IPS-NIHi7 (cell line): ENCODE data around the gene MLLT1.

Experiments
- DNase-seq: peaks from one replicate; pipeline ENCODE4 v3.0.0; 2012; ENCODE audit warnings: mixed read lengths; ENCODE audit errors: extremely low spot score

MLLT1 gene

GRCh38 chr19:6221878-6222746 is 57.7 kb downstream of the MLLT1 start:
- no peak for DNase-seq

DNA sequence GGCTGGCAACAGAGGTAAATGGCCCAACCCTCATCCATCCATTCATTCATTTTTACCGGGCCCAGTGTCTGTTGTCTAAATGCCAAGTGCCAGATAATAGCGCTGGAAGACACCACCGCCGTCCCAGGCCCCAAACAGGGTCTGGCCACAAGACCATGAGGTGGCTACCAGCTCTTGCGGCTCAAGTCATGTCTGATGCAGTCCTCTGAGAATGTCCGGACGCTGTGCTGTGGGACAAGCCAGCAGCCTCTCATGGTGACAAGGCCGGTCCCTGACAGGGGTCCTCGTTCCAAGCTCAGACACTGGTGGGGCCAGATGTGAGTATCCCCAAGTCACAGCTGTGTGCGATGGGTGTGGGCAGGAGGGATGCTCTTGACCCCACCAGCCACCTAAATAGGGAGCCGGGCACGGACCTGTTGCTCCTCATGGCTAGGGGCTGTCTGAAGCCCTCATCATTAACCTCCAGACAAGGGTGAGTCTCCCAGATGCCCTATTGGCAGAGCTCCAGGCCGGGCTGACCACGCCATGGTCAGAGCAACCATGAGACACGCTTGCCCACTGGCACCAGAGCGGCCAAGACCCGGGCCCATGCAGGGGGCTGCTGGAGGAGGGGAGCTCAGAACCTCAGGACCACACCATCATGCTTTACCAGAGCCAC is 58.4 kb downstream of the MLLT1 start:
- no peak for DNase-seq

GRCh38 chr19:6220385-6221191 is 59.2 kb downstream of the MLLT1 start:
- DNase-seq: no peak

GRCh38 chr19:6219586-6220290 is 60.0 kb downstream of the MLLT1 start:
- DNase-seq: no peak

DNA sequence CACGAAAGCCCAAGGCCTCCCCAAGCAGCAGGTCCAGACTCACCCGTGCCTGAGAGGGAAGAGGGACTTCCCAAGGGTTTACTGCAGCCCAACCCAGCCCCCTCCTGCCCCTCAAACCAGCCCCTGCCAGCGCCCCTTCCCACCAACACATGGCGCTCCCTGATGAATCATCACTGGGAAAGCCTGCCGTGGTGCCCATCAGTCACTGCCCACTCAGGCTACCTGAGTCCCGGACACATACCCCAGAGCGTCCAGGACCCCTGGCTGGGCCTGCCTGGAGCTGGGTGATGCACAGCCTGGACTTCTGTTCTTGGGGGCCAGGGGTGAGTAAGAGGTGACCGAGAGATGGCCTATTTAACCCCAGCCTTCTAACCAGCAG is 60.6 kb downstream of the MLLT1 start:
- no peak for DNase-seq

- peak; percentile 97 for DNase-seq
Observed at GRCh38 chr19:6218491-6219146, 61.2 kb downstream of the MLLT1 start.

DNA sequence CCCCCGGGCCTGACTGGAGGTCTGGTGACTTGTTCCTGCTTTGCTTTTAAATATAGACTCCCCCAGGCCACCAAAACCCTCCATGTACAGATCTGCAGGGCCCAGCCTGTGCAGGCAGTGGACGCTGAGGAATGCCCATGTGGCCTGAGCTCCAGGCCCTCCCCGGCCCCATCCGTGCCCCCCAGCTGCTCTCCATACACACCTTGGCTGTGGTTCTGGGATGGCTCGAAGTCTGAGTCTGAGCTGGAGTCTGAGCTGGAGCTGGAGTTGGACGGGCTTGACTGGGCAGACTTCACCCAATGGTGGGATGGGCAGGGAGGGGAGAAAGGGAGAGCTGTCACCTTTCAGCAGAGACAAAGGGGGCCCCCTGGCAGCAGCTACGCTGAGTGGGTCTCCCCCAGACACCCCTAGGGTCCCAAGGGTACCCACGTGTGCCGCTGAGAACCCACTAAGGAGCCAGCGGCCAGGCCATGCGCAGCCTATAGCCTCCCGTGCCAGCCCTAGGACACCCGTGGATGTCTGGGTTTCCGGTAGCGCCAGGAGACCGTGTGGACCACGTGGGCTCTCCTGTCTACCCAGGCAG is 61.9 kb downstream of the MLLT1 start:
- no peak for DNase-seq

- peak; percentile 71 for DNase-seq
Observed at GRCh38 chr19:6216996-6217751, 62.6 kb downstream of the MLLT1 start.

DNA sequence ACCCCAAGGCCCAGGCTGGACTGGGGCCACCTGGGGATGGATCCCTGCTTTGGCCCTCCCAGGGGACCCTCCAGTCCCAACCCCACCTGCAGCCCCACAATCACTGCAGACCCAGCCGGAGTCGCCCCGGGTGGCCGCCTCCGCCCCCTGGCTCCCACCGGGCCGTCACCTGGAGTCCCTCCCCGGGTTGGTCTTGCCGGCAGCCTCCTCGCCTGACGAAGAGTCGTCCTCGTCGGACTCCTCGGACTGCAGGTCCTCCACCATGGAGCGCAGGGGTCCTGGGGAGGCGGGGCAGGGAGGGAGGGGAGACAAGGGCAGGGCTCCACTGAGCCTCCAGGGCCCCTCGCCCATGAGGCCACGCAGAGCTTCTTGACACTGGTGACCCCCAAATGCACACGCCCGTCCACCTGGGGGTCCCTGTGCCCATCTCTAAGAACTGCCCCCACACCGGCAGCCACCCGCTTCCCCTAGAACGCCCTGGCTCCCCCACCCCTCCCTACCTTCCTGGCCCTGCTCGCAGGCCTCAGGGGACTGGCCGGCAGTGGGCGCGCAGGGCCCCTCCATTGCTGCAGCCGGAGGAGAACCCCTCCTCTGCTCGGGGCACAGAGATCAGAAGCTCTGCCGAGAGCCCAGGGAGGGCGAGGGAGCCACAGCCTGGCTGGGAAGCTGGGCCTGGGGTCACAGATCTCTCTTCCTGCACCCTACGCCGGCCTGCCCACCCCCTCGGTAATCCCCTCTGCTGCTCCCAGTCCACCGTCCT is 63.4 kb downstream of the MLLT1 start:
- DNase-seq: no peak

DNA sequence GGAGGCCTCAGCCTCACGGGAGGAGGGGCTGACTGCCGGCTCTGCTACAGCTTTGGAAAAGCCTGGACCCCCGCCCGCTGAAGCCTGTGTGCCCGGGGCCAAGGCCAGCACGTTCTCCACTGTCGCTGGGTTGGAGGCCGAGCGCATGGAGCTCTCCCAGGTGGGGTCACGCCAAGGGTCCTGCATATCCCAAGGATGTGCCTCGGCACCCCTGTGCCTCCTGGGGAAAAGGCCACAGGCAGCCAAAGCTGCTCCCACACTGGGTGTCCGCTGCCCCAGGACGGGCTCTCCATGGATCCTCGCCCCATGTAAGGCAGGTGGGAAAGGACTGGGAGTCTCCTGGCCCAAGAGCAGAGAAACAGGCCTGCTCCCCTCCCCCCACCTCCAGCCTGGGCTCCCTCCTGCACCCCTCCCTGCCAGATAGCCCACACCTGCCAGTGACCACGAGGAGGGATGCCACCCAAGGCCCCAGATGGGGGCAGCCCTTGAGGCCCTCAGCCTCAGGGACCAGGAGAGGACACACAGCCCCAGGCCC is 64.0 kb downstream of the MLLT1 start:
- no peak for DNase-seq

DNA sequence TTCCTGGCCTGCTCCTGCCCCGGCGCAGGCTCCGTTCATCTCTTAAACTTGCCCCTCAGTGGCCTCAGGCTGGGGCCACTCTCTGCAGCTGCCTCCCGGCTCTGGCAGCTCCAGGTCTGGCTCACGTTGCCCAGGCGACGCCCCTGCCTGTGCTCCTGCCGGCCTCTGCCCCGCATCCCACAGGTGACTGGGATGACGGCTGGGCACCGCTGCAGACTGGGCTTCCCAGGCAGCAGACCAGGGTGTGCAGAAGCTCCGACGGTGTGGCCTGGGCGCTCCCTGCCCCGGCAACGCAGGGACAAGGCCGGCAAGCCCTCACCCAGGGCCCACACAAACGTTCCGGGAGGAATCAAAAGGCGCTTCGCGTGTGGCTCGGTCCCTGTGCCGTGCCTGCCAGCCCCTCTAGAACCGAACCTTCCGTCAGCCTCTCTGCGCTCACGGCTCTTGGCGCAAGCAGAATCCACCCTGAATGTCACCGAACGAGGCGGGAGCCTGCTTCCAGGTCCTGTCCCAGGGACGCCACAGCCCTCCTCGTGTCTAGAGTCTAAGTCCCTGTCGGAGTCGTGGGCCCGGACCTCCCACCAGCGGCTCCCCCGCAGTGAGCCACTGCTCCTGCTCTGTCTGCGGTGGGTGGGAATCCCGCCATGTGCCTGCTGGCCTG is 64.8 kb downstream of the MLLT1 start:
- no peak for DNase-seq

DNA sequence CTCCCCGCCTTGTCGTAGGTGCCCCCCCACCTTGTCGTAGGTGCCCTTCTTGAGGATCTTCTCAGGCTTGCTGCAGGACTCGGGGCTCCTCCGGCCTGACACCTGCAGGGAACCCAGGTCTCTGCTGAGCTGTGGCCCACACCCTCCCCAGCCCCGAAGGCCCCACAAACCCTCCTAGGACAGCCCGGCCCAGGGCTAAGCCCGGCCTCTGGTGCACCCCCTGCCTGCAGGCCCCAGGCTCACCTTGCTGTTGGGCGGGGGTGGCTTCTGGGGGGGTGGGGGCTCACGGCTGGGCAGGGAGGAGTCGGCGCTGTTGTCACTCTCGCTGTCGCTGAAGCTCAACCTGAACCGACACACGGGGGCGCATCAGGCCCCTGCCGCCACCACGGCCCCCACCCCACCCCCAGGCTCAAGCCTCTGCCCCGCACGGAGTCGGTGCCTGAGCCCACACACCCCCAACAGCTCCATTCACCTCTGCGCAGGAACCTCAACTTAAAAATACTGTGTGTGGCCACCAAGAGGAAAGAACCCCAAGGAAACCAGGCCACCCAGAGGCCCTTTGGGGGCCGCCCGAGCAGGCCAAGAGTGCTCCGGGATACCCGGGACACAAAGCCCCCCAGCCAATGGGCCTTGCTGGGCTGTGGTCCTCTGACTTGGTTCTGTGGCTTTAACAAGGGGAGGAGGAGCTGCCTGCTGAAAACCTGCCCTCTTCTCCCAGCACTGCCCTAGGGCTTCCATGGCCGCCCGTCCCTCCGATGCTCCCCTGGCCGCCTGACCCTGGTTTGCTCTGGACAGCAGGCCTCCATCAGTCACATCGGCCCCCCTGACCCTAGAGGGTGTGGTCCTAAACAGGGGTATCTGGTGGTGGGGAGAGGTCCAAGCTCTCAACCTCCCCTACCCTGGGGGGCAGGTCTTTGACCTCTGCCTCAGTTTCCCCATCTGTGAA is 65.8 kb downstream of the MLLT1 start:
- DNase-seq: no peak

DNA sequence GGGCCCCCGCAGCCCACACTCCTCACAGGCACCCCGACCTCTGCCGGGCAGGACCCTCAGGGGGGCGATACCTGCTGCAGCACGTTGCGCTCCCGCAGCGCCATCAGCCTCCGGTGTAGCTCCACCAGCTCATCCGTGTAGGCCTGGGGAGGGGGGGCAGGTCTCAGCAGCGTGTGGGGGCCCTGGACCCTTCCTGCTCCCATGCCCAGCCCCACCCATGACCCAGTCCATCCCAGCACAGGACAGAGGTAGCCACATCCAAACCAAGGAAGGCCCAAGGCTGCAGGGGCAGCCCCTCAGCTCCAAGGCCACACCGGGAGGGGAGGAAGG is 66.5 kb downstream of the MLLT1 start:
- no peak for DNase-seq

DNA sequence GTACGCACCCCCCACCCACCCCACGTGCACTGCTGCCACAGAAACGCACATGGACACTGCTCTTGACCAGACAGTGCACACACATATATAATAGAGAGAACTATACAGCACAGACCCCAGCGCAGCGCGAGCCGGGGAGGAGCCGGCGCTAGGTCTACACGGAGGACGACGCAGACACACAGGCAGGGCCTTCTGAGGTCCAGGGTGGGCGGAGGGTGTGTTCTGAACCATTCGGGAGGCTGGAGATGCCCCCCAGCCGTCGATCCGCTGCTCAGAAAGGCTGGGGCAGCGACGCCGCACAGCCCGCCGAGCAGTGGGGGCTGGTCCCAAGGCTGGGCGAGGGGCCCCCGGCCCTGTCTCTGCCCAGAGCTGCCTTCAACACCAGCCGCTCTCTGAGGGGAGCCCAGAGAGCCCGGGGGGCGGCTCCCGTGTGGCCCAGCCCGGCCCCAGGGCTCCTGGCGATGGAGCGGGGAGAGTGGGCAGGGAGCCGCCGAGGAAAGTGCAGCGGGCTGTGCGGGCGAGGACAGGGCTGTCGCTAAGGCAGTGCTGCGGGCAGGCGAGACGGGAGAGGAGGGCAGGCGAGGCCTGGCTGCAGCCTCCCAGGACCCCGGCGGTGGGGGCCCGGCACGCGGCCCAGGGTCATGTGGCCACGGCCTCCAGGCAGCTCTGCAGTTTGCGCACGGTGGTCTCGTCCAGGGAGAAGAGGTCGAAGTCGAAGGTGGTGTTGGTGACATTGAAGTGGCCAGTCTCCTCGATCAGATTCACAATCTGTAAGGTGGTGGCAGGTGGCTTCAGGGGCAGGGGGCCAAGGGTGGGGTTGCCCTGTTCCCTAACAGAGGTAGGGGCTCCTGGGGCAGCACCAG is 67.1 kb downstream of the MLLT1 start:
- DNase-seq: no peak

GRCh38 chr19:6211632-6212402 is 68.0 kb downstream of the MLLT1 start:
- no peak for DNase-seq
